D721Med (cell line): ENCODE results near the gene RDH16.
"Not testable (repeated sequence)": the region's sequence is repeated elsewhere in the genome, so short reads cannot be mapped to it uniquely, and the experiment has no call there.

ENCODE experiments used
- DNase-seq: peaks from one replicate; pipeline ENCODE4 v3.0.0; 2011; ENCODE audit warnings: low spot score; ENCODE audit not compliant: insufficient read length
- FAIRE-seq: peaks from 2 replicates; lab custom pipeline; 2011; peaks lifted over from hg19 to GRCh38; lab: Jason Lieb, UNC
- TF ChIP-seq, protein P1 (sequence below): IDR thresholded peaks from 2 replicates; pipeline ENCODE4 v1.5.1; 2012; ENCODE audit warnings: mild to moderate bottlenecking, control low read depth; ENCODE audit not compliant: insufficient read depth; ENCODE audit errors: missing control alignments

Gene RDH16

DNA sequence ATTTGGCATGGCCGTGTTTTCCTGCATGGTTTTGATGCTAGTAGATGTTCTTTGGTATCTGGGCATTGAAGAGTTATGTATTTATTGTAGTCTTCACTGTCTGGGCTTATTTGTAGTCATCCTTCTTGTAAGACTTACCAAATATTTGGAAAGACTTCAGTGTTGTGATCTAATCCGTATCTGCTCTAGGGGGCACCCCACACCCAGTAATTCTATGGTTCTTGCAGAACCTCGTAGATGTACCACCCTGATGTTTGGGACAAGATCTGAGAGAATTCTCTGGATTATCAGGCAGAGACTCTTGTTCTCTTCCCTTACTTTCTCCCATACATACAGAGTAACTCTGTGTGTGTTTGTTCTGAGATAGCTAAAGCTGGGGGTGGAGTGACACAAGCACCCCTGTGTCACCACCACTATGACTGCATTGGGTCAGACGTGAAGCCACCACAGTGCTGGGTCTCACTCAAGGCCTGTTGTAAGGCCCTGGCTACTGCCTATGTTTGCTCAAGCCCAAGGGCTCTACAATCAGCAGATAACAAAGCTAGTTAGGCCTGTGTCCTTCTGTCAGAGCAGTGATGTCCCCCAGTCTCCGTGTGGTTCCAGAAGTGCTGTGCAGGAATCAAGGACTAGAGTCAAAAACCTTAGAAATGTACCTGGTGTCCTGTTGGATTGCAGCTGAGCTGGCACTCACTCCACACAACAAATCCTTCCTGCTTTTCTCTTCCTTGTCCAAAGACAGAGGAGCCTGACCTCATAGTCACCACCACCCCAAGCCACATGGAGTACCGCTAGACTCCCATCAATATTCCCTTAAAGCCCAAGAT, 9.6 kb downstream of the RDH16 start:
- TF ChIP-seq, protein P1, sequence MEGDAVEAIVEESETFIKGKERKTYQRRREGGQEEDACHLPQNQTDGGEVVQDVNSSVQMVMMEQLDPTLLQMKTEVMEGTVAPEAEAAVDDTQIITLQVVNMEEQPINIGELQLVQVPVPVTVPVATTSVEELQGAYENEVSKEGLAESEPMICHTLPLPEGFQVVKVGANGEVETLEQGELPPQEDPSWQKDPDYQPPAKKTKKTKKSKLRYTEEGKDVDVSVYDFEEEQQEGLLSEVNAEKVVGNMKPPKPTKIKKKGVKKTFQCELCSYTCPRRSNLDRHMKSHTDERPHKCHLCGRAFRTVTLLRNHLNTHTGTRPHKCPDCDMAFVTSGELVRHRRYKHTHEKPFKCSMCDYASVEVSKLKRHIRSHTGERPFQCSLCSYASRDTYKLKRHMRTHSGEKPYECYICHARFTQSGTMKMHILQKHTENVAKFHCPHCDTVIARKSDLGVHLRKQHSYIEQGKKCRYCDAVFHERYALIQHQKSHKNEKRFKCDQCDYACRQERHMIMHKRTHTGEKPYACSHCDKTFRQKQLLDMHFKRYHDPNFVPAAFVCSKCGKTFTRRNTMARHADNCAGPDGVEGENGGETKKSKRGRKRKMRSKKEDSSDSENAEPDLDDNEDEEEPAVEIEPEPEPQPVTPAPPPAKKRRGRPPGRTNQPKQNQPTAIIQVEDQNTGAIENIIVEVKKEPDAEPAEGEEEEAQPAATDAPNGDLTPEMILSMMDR = no peak
- DNase-seq = no peak
- no peak for FAIRE-seq

DNA sequence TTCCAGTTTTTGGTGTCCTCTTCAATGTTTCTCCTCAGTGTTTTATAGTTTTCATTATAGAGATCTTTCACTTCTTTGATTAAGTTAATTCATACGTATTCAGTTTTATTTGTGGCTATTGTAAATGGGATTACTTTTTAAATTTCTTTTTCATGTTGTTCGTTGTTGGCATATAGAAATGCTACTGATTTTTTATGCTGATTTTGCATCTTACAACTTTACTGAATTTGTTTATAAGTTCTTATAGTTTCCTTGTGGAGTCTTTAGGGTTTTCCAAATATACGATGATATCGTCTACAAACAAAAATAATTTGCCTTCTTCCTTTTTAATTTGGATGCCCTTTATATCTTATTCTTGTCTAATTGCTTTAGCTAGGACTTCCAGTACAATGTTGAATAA, 13.5 kb downstream of the RDH16 start:
- TF ChIP-seq, protein P1 = no peak
- DNase-seq = no peak
- FAIRE-seq = no peak

DNA sequence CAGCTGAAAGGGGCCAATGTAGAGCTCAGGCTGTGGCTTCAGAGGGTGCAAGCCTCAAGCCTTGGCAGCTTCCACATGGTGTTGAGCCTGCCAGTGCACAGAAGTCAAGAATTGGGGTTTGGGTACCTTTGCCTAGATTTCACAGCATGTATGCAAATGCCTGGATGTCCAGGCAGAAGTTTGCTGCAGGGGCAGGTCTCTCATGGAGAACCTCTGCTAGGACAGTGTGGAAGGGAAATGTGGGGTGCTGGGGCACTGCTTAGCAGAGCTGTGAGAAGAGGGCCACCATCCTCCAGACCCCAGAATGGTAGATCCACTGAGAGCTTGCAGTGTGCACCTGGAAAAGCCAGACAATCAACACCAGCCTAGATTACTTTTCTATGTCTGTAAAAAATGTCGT, 14.0 kb downstream of the RDH16 start:
- not testable (repeated sequence) for FAIRE-seq, DNase-seq

DNA sequence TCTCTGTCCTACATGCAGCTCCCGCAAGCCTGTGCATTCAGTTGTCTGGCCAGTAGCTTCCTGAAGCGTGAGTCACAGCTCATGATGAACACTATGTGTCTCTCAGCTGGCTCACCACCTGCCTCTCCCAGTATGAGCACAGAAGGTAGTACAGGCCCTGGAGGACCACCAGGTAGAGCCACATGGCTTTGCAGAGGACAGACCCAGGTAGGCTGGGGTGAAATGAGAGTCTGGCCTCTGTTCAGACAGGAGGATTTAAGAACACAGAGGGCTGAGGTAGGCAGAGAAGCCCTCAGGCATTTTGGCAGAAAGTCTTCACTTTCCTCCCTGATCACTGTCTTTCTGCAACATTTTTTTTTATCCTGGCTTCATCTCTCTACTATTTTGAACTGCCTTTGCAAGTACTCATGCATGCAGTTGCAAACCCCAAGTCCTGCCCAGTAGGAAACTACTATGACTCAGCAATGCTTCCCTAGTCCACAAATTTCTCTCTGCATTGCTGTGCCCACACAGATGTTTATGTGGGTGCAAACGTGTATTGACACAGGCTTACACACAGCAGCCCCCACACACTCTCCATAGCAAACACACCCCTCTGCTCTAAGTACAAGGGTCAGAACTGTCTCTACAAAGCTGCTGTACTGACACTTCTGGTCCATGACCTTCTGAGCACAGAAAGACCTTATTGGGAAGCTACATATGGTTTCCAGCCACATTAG, 15.9 kb downstream of the RDH16 start:
- TF ChIP-seq, protein P1 = no peak
- FAIRE-seq = no peak
- no peak for DNase-seq

DNA sequence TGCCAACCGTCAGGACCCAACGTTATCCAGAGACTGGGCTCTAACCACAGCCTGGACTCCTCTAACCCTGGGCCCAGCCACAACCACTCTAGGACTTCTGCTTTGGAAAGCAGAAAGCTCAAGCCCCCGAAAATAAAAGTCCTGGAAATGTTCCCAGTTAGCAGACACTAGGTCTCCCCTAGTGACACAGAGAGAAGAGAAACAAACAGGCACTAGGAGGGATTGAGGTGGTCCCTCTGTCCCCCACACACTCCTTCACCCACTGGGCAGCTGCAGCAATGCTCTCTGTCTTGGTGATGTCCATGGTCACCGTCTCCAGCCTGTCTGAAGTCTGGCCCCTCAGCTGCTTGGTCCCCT, 16.5 kb downstream of the RDH16 start:
- FAIRE-seq, DNase-seq: not testable (repeated sequence)

DNA sequence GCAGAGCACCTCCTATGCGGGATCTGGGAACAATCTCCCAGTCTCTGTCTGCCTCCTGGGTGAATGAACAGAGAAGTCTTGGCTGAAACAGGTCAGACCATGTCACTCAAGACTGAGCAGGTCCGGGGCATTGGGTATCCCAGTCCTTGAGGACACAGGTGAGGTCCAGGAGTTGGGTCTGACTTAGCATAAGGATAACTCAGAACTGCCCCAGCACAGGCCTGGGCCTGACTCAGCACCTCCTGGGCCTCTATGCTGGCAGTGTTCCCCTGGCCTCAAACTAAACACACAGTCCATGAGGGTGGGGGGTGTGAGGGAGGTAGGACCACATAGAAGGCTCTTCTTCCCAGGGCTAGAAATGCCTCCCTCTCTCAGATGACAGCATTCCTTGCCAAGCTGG, 21.7 kb downstream of the RDH16 start:
- no peak for DNase-seq
- no peak for FAIRE-seq
- TF ChIP-seq, protein P1 = no peak

DNA sequence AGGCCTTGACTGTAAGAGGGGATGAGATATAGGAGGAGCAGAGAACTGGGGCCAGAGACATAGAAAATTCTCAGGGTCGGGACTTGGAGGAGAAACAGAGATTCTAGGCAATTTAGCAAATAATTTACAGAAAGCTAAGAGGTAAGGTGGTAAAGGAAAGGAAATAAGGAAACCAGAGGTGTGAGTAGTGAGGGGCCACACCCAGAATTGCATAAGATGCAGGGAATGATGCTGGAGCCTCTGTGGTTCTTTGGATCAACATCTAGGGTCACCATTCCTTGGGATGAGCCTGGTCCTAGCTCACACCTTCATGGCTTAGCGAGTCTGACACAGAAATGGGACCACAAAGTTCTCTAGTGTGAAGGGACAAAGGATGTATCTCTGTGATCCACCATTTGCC, 22.3 kb downstream of the RDH16 start:
- no peak for DNase-seq
- TF ChIP-seq, protein P1 = no peak
- no peak for FAIRE-seq
